Measurements from ENCODE around the gene TSPOAP1.

The TSPOAP1 gene

DNA sequence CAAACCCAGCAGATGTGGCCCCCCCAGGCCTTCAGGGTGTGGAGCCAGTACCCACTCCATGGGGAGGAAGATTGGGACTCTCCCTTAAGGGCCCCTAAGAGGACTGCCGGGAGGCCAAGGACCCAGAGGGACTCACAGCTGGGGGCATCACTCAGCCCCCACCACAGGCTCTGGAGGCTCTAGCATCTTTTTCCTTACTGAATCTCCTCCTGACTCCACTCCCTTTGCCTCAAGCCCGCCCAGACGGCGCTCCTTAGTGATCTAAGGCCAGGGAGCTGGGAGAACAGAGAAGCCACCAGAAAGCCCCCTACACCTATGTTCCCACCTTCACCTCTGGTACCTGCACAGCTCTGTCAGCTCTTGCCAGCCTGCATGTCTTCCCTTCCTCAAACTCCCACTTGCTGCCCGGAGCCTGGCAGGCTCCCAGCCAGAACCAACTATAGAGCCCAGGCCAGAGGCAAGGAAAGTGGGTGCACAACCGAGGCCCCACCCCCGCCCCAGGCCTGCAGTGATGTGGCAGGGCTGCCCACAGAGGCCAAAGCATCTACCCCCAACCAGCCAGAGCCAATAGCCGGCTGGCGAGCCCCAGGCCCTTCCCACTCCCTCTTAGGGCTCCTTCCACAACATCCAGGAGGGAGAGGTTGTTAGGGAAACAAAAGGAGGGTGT lies 25.5 kb downstream of the TSPOAP1 start:
- no peak for DNase-seq

- DNase-seq, result no peak
Observed at GRCh38 chr17:58302171-58302918, 26.2 kb downstream of the TSPOAP1 start.

DNA sequence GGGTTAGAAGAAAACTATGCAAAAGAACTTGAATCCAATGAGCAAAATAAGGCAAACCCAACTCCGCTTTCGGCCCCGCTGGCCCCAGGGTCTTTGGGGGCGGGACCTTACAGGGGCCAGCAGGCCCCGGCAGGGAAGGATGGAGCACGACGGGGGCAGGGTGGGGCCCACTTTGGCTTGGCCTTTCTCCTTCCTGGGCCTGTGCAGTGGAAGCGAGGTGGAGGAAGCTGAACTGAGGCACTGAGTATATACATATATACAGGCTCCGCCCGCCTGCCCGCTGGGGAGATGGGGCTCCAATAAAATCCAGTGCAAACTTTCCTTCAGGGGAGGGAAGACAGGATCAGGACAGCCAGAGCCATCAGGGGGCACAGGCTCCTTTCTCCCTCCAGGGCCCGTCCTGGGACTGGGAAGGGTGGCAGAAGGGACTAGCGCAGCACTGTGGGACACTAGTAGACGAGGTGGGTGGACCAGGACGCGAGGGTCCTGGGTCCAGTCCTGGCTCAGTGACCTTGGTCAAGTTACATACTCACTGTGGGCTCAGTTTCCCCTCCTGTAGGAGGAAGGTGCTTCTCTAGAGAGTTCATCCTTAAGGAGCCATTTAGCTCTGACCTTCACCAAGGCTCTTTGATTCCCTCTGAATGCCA lies 27.0 kb downstream of the TSPOAP1 start:
- DNase-seq, result no peak

GRCh38 chr17:58300336-58300735 lies 28.3 kb downstream of the TSPOAP1 start:
- DNase-seq, result no peak

DNA sequence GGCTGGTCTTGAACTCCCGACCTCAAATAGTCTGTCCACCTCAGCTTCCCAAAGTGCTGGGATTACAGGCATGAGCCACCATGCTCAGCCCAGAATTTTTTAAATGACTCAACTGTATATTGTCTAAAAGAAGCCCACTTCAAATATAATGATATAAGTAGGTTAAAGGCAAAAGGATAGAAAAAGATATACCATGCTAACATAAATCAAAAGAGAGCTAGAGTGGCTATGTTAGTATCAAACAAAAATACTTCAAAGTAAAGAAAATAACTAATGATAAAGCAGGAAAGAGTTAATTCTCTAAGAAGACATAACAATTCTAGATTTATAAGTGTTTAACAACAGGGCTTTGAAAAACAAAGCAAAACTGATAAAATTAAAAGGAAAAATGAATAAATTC lies 34.6 kb downstream of the TSPOAP1 start:
- DNase-seq, result no peak

DNA sequence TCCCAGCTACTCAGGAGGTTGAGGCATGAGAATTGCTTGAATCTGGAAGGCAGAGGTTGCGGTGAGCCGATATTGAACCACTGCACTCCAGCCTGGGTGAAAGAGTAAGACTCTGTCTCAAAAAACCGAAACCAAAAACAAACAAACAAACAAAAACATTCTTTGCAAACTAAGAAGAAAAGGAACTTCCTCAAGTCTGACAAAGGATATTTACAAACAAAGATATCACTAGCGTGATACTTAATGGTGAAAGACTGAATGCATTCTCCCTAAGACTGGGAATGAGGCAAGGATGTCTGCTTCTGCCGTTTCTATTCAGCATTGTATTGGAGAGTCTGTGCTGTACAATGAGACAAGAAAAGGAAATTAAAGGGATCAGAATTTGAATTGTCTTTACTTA lies 37.3 kb downstream of the TSPOAP1 start:
- no peak for DNase-seq

GRCh38 chr17:58289869-58290268 lies 38.7 kb downstream of the TSPOAP1 start:
- no peak for DNase-seq

DNA sequence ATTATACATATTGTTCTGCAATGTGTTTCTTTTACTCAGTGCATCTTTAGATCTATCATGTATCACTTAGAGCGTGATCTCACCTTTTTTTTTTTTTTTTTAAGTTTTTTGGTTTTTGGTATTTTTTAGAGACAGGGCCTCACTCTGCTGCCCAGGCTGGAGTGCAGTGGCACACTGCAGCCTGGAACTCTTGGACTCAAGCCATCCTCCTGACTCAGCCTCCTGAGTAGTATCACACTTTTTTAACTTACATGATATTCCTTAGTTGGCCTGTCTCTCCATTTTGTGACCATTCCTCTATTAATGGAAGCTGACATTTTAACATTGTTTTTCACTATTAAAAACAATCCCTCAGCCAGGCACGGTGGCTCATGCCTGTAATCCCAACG lies 43.2 kb downstream of the TSPOAP1 start:
- no peak for DNase-seq

DNA sequence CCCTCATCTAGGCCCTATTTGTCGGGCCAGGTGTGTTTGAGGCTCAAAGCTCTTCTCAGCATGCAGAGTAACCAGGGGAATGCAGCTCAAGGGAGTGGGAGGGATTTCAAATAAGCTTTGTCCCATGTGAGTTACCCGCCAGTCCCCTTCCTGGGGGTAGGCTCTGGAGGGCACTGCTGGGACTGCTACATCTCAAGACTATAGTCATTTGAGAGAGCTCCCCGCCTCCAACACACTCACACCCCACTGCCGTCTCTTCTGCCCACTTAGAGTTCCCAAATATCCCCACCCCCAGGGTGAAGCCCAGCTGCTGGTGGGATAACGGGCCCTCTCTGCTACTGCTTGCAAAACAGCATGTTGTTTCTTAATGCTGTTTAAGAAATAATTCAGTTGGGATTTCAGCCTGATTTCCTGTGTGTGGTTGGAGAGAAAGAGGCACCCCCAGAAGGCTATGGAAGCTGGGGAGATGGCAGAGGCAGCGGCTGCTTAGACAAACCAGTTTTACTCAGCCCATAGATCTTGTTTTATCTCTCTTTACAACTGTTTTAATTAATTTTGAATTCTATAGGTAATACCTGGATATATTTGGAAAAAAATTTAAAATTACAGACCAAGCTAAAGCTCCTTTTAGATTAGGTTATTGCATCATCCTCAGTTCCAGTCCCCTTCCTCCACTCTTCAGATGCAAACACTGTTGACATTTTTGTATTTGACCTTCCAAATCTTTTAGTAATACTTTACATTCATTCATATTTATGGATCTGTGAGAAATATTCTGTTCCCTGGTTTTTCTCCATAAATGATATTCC lies 43.8 kb downstream of the TSPOAP1 start:
- DNase-seq, result no peak

GRCh38 chr17:58283674-58284612 lies 44.7 kb downstream of the TSPOAP1 start:
- no peak for DNase-seq

DNA sequence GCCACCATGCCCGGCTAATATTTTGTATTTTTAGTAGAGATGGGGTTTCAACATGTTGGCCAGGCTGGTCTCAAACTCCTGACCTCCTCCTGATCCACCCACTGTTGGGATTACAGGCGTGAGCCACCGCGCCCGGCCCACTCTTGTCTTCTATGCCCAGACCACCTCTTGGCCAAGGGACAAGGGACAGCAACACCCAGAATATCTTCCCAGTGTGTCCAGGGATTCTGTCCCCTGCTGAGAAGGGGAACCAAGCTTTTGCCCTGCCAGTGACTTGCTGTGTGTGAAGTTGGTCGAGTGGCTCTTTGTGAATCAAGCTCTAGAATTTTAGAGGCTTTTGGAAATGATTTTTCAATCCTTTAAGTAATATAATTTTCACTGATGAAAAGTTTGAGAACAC lies 46.2 kb downstream of the TSPOAP1 start:
- no peak for DNase-seq

GRCh38 chr17:58281511-58282011 lies 47.0 kb downstream of the TSPOAP1 start:
- DNase-seq, result no peak

- no peak for DNase-seq
Observed at GRCh38 chr17:58280480-58281217, 47.9 kb downstream of the TSPOAP1 start, which contains the start of gene MPO. Gene MPO (minus strand): TSS chr17:58280935. CDS start chr17:58280758, 177 bp downstream.

- DNase-seq, result no peak
Observed at GRCh38 chr17:58279736-58280479, 48.7 kb downstream of the TSPOAP1 start.

GRCh38 chr17:58279016-58279711 lies 49.4 kb downstream of the TSPOAP1 start:
- no peak for DNase-seq

DNA sequence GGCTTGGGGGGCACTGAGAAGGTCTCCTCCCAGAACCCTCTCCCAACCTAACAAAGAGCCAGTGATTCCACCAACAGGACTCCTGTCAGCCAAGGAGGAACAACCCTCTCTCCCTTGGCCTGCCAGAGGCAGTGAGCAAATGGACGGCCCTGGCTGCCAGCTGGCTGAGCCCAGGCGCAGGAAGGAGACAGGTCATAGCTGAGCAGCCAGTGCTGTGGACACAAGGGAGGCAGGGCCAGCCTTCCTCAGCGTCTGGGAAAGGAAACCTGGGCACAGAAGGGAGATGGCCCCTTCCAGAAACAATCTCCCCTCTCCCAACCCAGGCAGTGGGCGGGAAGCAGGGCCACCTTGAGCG lies 50.0 kb downstream of the TSPOAP1 start:
- no peak for DNase-seq

- no peak for DNase-seq
Observed at GRCh38 chr17:58277802-58278595, 50.6 kb downstream of the TSPOAP1 start.

- DNase-seq, result no peak
Observed at GRCh38 chr17:58277107-58277801, 51.3 kb downstream of the TSPOAP1 start.

Measured in NK-92 treated with Interleukin-12 subunit alpha and Interleukin-12 subunit beta, amount 100 ng/mL, for 24 hours (cell line).